H1 (cell line): ENCODE measurements around the gene BNC2. TPM values are rescaled to one million over a fixed set of nuclear protein-coding genes. Genes with fewer than 3 reads are reported as not detected.

Source experiments
- CTCF ChIA-PET: fragments of 300-600 bp; sonication (Branson Sonifier 250); formaldehyde crosslinking; loops from one replicate; lab custom pipeline; 2021; ENCODE audit not compliant: partially characterized antibody; lab: Charles Lee
- POLR2A ChIA-PET: fragments of 300-600 bp; sonication (Branson Sonifier 250); formaldehyde crosslinking; loops from one replicate; lab custom pipeline; 2021; ENCODE audit warnings: inconsistent platforms; ENCODE audit not compliant: partially characterized antibody; lab: Charles Lee
- DNase-seq, 2 experiments: peaks; one replicate each; pipeline versions ENCODE4 v3.0.0 to v3.0.0-alpha.2; 2010 to 2022; ENCODE audit warnings: low spot score in 2 of 2, low read depth in 1 of 2, mixed read lengths in 1 of 2
- FAIRE-seq: peaks from 2 replicates; lab custom pipeline; 2011; peaks lifted over from hg19 to GRCh38; lab: Jason Lieb, UNC
- H2AFZ ChIP-seq: 2 replicates; pipeline ENCODE4 v1.8.1; 2012; ENCODE audit warnings: low read length, inconsistent platforms
- H2AK5ac ChIP-seq: 2 replicates; pipeline ENCODE4 v1.6.1; 2013; ENCODE audit warnings: low read depth, low read length
- H2BK120ac ChIP-seq: replicated peaks from 2 replicates; pipeline ENCODE3; 2013; ENCODE audit warnings: low read depth, low read length, inconsistent platforms
- H2BK12ac ChIP-seq: 2 replicates; pipeline ENCODE4 v1.6.1; 2013; ENCODE audit warnings: low read depth, low read length
- H2BK15ac ChIP-seq: 2 replicates; pipeline ENCODE4 v1.6.1; 2013; ENCODE audit warnings: low read length
- H2BK20ac ChIP-seq: 2 replicates; pipeline ENCODE4 v1.6.1; 2013; ENCODE audit warnings: low read length
- H2BK5ac ChIP-seq: 2 replicates; pipeline ENCODE4 v1.6.1; 2013; ENCODE audit warnings: low read depth, low read length
- H3K14ac ChIP-seq: 2 replicates; pipeline ENCODE4 v1.6.1; 2013; ENCODE audit warnings: inconsistent platforms; ENCODE audit not compliant: insufficient read length
- H3K18ac ChIP-seq: 2 replicates; pipeline ENCODE4 v1.6.1; 2013; ENCODE audit warnings: low read length; ENCODE audit errors: extremely low read depth
- H3K23ac ChIP-seq: 2 replicates; pipeline ENCODE4 v1.6.1; 2013; ENCODE audit warnings: inconsistent platforms; ENCODE audit not compliant: insufficient read length
- H3K23me2 ChIP-seq: 2 replicates; pipeline ENCODE4 v1.6.1; 2013; ENCODE audit warnings: low read depth, low read length
- H3K27ac ChIP-seq: 2 replicates; pipeline ENCODE4 v1.6.1; 2011; ENCODE audit warnings: low read depth, low read length, inconsistent platforms
- H3K27me3 ChIP-seq, 4 experiments: replicated peaks in 1 of 4; 1 replicate in 1 of 4; 2 replicates in 3 of 4; pipeline versions ENCODE4 v1.6.1 to v1.8.1; 2011 to 2013; ENCODE audit warnings: low read length in 3 of 4, mild to moderate bottlenecking in 3 of 4, inconsistent platforms in 2 of 4, mixed read lengths in 2 of 4, moderate library complexity in 1 of 4; ENCODE audit not compliant: control insufficient read depth in 3 of 4, insufficient read depth in 3 of 4; ENCODE audit errors: extremely low read depth in 1 of 4
- H3K36me3 ChIP-seq, 4 experiments: 2 replicates each; pipeline versions ENCODE4 v1.6.1 to v1.8.1; 2011 to 2013; ENCODE audit warnings: mild to moderate bottlenecking in 4 of 4, low read length in 3 of 4, moderate library complexity in 2 of 4, control low read depth in 1 of 4, inconsistent platforms in 1 of 4; ENCODE audit not compliant: insufficient read depth in 4 of 4, control insufficient read depth in 2 of 4
- H3K4ac ChIP-seq: replicated peaks from 2 replicates; pipeline ENCODE3; 2013; ENCODE audit warnings: low read length, low read depth, mixed read lengths, inconsistent platforms; ENCODE audit not compliant: insufficient read length
- H3K4me1 ChIP-seq, 4 experiments: replicated peaks in 1 of 4; 1 replicate in 1 of 4; 2 replicates in 3 of 4; pipeline versions ENCODE4 v1.6.1 to v1.8.1; 2011 to 2013; ENCODE audit warnings: low read length in 3 of 4, inconsistent platforms in 2 of 4, mixed read lengths in 1 of 4; ENCODE audit not compliant: insufficient read depth in 4 of 4, control insufficient read depth in 3 of 4
- H3K4me2 ChIP-seq, 2 experiments: 2 replicates each; pipeline versions ENCODE4 v1.6.1 to v1.8.1; 2011 to 2013; ENCODE audit warnings: low read depth in 2 of 2, low read length in 2 of 2, control low read depth in 1 of 2, inconsistent platforms in 1 of 2, mild to moderate bottlenecking in 1 of 2; ENCODE audit not compliant: insufficient read depth in 1 of 2
- H3K4me3 ChIP-seq, 4 experiments: fragments of 200-600, 300-600 bp in 1 of 4; sonication (generic), shearing (Covaris generic), sonication (Bioruptor Twin) in 1 of 4; 2 replicates each; pipeline versions ENCODE4 v1.5.1 to v1.8.1; 2011 to 2016; ENCODE audit warnings: low read length in 4 of 4, low read depth in 3 of 4, control low read depth in 2 of 4, inconsistent platforms in 2 of 4, mild to moderate bottlenecking in 2 of 4, mixed read lengths in 1 of 4, moderate library complexity in 1 of 4; ENCODE audit not compliant: insufficient read depth in 2 of 4; ENCODE audit errors: extremely low read depth in 1 of 4
- H3K56ac ChIP-seq: replicated peaks from 2 replicates; pipeline ENCODE3; 2013; ENCODE audit warnings: low read depth, mild to moderate bottlenecking, mixed read lengths, low read length, inconsistent platforms; ENCODE audit not compliant: insufficient read length
- H3K79me1 ChIP-seq: 2 replicates; pipeline ENCODE4 v1.6.1; 2013; ENCODE audit warnings: low read depth, low read length, control low read depth
- H3K79me2 ChIP-seq, 2 experiments: 2 replicates each; pipeline versions ENCODE4 v1.6.1 to v1.8.1; 2012 to 2013; ENCODE audit warnings: low read length in 2 of 2, mild to moderate bottlenecking in 2 of 2, inconsistent platforms in 1 of 2; ENCODE audit not compliant: insufficient read depth in 2 of 2, control insufficient read depth in 1 of 2
- H3K9ac ChIP-seq, 4 experiments: replicated peaks in 1 of 4; 1 replicate in 1 of 4; 2 replicates in 3 of 4; pipeline versions ENCODE4 v1.6.1 to v1.8.1; 2011 to 2013; ENCODE audit warnings: low read depth in 3 of 4, low read length in 3 of 4, control low read depth in 2 of 4, mild to moderate bottlenecking in 2 of 4, moderate library complexity in 2 of 4, inconsistent platforms in 1 of 4; ENCODE audit errors: extremely low read depth in 1 of 4
- H3K9me3 ChIP-seq, 2 experiments: 2 replicates each; pipeline versions ENCODE4 v1.6.1 to v1.8.1; 2012 to 2013; ENCODE audit warnings: mild to moderate bottlenecking in 2 of 2, moderate library complexity in 2 of 2, control low read depth in 1 of 2, inconsistent platforms in 1 of 2, low read depth in 1 of 2, low read length in 1 of 2, mixed read lengths in 1 of 2; ENCODE audit not compliant: insufficient read depth in 2 of 2
- H4K20me1 ChIP-seq, 2 experiments: replicated peaks in 1 of 2; 2 replicates each; pipeline versions ENCODE3 to v1.8.1; 2011 to 2013; ENCODE audit warnings: inconsistent platforms in 2 of 2, low read length in 2 of 2, mild to moderate bottlenecking in 1 of 2; ENCODE audit not compliant: insufficient read depth in 2 of 2, control insufficient read depth in 1 of 2
- H4K5ac ChIP-seq: 2 replicates; pipeline ENCODE4 v1.6.1; 2013; ENCODE audit warnings: low read length, low read depth, mixed read lengths, inconsistent platforms; ENCODE audit not compliant: insufficient read length
- H4K8ac ChIP-seq: 2 replicates; pipeline ENCODE4 v1.8.0; 2013; ENCODE audit warnings: mild to moderate bottlenecking, moderate library complexity, low read length, inconsistent platforms; ENCODE audit not compliant: insufficient read depth; ENCODE audit errors: extremely low read depth
- H4K91ac ChIP-seq: replicated peaks from 2 replicates; pipeline ENCODE3; 2013; ENCODE audit warnings: low read length, mixed read lengths, inconsistent platforms; ENCODE audit not compliant: insufficient read length
- ASH2L ChIP-seq: fragments of 200-600, 300-600 bp; sonication (generic); IDR thresholded peaks from one replicate; pipeline ENCODE4 v1.7.1; 2017; ENCODE audit warnings: low read length
- BACH1 ChIP-seq: IDR thresholded peaks from 2 replicates; pipeline ENCODE4 v1.6.1; 2012; ENCODE audit warnings: low read length, improper control_type of control experiment
- BCL11A ChIP-seq, 2 experiments: IDR thresholded peaks; one replicate each; pipeline ENCODE4 v1.6.1; 2011; ENCODE audit warnings: low read depth in 2 of 2, low read length in 2 of 2, mild to moderate bottlenecking in 2 of 2
- FOSL1 ChIP-seq: IDR thresholded peaks from 2 replicates; pipeline ENCODE4 v1.6.1; 2011; ENCODE audit warnings: mild to moderate bottlenecking, low read depth, low read length, moderate library complexity; ENCODE audit not compliant: insufficient read depth
- GABPA ChIP-seq: IDR thresholded peaks from 2 replicates; pipeline ENCODE4 v1.6.1; 2011; ENCODE audit warnings: mild to moderate bottlenecking, low read length, moderate library complexity, borderline replicate concordance; ENCODE audit not compliant: insufficient read depth
- GTF2F1 ChIP-seq: IDR thresholded peaks from 2 replicates; pipeline ENCODE4 v1.6.1; 2012; ENCODE audit warnings: low read depth, low read length, improper control_type of control experiment, borderline replicate concordance
- KDM5A ChIP-seq: fragments of 200-600 bp; IDR thresholded peaks from 2 replicates; pipeline ENCODE4 v1.7.1; 2012; ENCODE audit warnings: mild to moderate bottlenecking, low read length, inconsistent platforms, mixed read lengths
- PHF8 ChIP-seq: fragments of 200-600 bp; sonication (generic); conservative IDR thresholded peaks from 2 replicates; pipeline ENCODE4 v1.7.1; 2012; ENCODE audit warnings: low read depth, mild to moderate bottlenecking, inconsistent platforms, low read length, moderate library complexity
- POLR2AphosphoS5 ChIP-seq: IDR thresholded peaks from 2 replicates; pipeline ENCODE4 v1.6.1; 2011; ENCODE audit warnings: low read depth, low read length
- RAD21 ChIP-seq, 2 experiments: IDR thresholded peaks in 1 of 2; conservative IDR thresholded peaks in 1 of 2; 2 replicates each; pipeline ENCODE4 v1.6.1; 2011; ENCODE audit warnings: low read depth in 2 of 2, low read length in 2 of 2, improper control_type of control experiment in 1 of 2, inconsistent platforms in 1 of 2, mild to moderate bottlenecking in 1 of 2, moderate library complexity in 1 of 2
- RBBP5 ChIP-seq: IDR thresholded peaks from 2 replicates; pipeline ENCODE4 v1.7.1; 2012; ENCODE audit warnings: low read depth, mild to moderate bottlenecking, inconsistent platforms, low read length, moderate library complexity, borderline replicate concordance
- SIRT6 ChIP-seq: IDR thresholded peaks from one replicate; pipeline ENCODE4 v1.7.1; 2012; ENCODE audit warnings: low read length, inconsistent platforms
- SIX5 ChIP-seq: IDR thresholded peaks from 2 replicates; pipeline ENCODE4 v1.6.1; 2011; ENCODE audit warnings: mild to moderate bottlenecking, low read depth, low read length
- SP1 ChIP-seq: IDR thresholded peaks from 2 replicates; pipeline ENCODE4 v1.6.1; 2011; ENCODE audit warnings: low read depth, low read length
- SP2 ChIP-seq: IDR thresholded peaks from 2 replicates; pipeline ENCODE4 v1.6.1; 2012; ENCODE audit warnings: mild to moderate bottlenecking, low read length, inconsistent platforms
- TBP ChIP-seq: IDR thresholded peaks from 2 replicates; pipeline ENCODE4 v1.6.1; 2011; ENCODE audit warnings: low read depth, low read length, improper control_type of control experiment
- WGBS, 2 experiments: shearing (Covaris generic) in 1 of 2; methylation state at CpG; one replicate each; pipeline versions ENCODE4 v1.1.6 to v1.1.7; 2013 to 2015; ENCODE audit warnings: low lambda C conversion rate in 2 of 2, mixed read lengths in 2 of 2, inconsistent platforms in 1 of 2, low coverage in 1 of 2, missing lambda C conversion rate in 1 of 2; ENCODE audit not compliant: insufficient replicate concordance in 2 of 2, insufficient coverage in 1 of 2, insufficient read length in 1 of 2; ENCODE audit errors: extremely low coverage in 1 of 2, missing lambda C conversion rate in 1 of 2; 5-methylcytosine and 5-hydroxymethylcytosine counted together
- polyA plus RNA-seq, 7 experiments: library from polyadenylated mRNA; depleted of rRNA in 3 of 7; stranded (reverse) in 5 of 7; unstranded in 2 of 7; fragments of >200 nt in 5 of 7; fragments of 200-250 nt in 2 of 7; gene quantifications; 1 replicate in 5 of 7; 2 replicates in 1 of 7; 4 replicates in 1 of 7; pipeline versions ENCODE4 v1.2.1 to v1.2.3, GENCODE V29; 2011 to 2013; ENCODE audit warnings: missing spikeins in 2 of 7, mixed read lengths in 2 of 7
- total RNA-seq: library from RNA; stranded (reverse); fragmentation: NEBNext Ultra II Directional; extraction: Animal tissue kit (Norgen Biotek cat#: 25700); gene quantifications from 2 replicates; pipeline ENCODE4 v1.2.1, GENCODE V29; 2021

Gene BNC2
- total and polyA plus RNA-seq, 2 of the 8 experiments (the other 6 are each of a cell fraction or from before 2014, with no cell fraction given): 16.0 to 26.8 TPM

DNA sequence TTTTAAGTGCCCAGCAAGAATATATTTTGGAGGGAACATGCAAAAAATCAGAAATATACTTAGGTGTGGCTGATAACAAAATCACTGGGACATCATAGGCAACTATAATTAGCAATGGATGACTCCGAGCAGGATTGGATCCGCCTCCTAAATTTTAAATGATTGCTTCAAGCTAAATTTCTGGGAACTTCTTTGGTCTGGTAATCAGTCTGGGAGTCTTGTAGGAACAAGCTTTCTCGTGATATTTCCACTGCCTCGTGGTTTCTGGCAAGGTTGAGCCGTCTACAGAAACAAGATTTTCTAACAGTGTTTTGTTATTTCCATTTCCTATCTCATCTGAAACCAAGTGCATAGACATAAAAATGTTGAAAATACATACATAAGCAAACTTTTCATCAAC is 232.6 kb downstream of the BNC2 start:
- peak; percentile 24 for FAIRE-seq
- Histone ChIP-seq H3K23me2 (no peaks in the 10 kb centered on the region), H3K27me3 (no peaks in the 10 kb centered on the region), H3K9ac (no peak overlapping the region), H3K79me1 (no peaks in the 10 kb centered on the region), H3K4me3 (no peak overlapping the region), H2AFZ (no peak overlapping the region), H3K4ac (no peak overlapping the region), H4K91ac (no peak overlapping the region), H3K79me2 (no peaks in the 10 kb centered on the region), H2BK12ac (no peak overlapping the region), H4K20me1 (no peaks in the 10 kb centered on the region), H3K56ac (no peak overlapping the region), H3K23ac (no peak overlapping the region), H4K5ac (no peak overlapping the region), H3K4me1 (peaks cover 0 to 5% (median 2%) of the 10 kb centered on the region in 4 experiments; a peak in 4 of 7 replicates), H3K4me2 (no peak overlapping the region), H2BK5ac (no peak overlapping the region), H4K8ac (no peak overlapping the region), H2AK5ac (no peak overlapping the region), H2BK120ac (no peak overlapping the region), H3K14ac (no peak overlapping the region), H3K27ac (no peak overlapping the region), H3K36me3 (no peaks in the 10 kb centered on the region), H2BK15ac (no peak overlapping the region), H3K18ac (no peak overlapping the region), H2BK20ac (no peak overlapping the region), H3K9me3 (no peaks in the 10 kb centered on the region)
- POLR2A ChIA-PET: no interaction called here
- no peak for DNase-seq
- CTCF ChIA-PET: no interaction called here
- 83% methylated on average over 5 of the region's 5 CpGs; no CpG with 5 or more reads in 1 of the 2 experiments for WGBS, 2 experiments
- TF ChIP-seq ASH2L (no peak), GTF2F1 (no peak), TBP (no peak), SP1 (no peak), RBBP5 (no peak), GABPA (no peak), SP2 (no peak), SIRT6 (no peak), SIX5 (no peak), RAD21 (IDR thresholded peaks at IDR 0.05 in 1 of 2, conservative IDR thresholded peaks at IDR 0.05 in 1 of 2; ENCODE audit: low read depth in 2 of 2, low read length in 2 of 2) (no peak), PHF8 (no peak), BCL11A (IDR thresholded peaks at IDR 0.05; ENCODE audit: low read depth in 2 of 2, low read length in 2 of 2) (no peak), FOSL1 (no peak), BACH1 (no peak), POLR2AphosphoS5 (no peak), KDM5A (no peak)
